DND-41 (cell line): ENCODE data around the gene NR1H2.

Source experiments
- EZH2 ChIP-seq: IDR thresholded peaks from 3 replicates; pipeline ENCODE4 v1.6.1; 2012; ENCODE audit warnings: borderline replicate concordance, low read depth, mild to moderate bottlenecking, moderate library complexity, low read length, inconsistent platforms; ENCODE audit not compliant: severe bottlenecking
- TF ChIP-seq, protein P1 (sequence below): IDR thresholded peaks from 2 replicates; pipeline ENCODE4 v1.5.1; 2012; ENCODE audit warnings: borderline replicate concordance, low read length, moderate library complexity, mild to moderate bottlenecking; ENCODE audit not compliant: poor library complexity, severe bottlenecking; ENCODE audit errors: extremely low read depth

DNA sequence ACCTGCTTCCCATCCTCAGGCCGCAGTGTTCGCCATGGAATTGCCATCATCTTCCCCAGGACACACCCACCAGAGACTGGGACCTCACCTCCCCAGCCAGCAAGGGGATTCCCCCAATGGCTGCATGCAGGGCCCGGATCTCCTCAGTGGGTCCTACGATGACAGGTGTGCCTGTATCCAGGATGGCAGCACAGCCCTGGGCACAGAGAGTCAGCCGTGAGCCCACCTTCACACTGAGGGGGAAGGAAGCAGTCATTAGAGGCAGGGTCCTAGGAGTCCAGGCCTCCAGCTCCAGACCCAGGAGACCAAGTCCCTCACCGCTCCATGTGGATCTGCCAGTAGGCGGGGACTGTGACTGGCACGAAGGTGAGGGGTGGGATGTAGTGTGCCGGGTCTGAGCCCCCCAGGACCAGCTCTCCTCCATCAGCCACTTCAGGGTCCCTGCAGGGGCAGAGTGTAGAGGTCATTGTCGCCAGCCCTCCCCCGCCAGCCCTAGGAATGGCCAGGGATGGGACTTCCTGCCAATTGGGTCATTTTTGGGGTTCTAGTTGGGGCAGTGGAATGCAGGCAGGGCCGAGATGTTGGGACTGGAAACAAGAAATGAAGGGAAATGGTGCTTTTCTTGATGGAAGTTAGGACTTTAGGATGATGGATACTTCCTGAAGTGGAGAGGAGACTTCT lies 41.4 kb upstream of the NR1H2 start:
- TF ChIP-seq, protein P1, sequence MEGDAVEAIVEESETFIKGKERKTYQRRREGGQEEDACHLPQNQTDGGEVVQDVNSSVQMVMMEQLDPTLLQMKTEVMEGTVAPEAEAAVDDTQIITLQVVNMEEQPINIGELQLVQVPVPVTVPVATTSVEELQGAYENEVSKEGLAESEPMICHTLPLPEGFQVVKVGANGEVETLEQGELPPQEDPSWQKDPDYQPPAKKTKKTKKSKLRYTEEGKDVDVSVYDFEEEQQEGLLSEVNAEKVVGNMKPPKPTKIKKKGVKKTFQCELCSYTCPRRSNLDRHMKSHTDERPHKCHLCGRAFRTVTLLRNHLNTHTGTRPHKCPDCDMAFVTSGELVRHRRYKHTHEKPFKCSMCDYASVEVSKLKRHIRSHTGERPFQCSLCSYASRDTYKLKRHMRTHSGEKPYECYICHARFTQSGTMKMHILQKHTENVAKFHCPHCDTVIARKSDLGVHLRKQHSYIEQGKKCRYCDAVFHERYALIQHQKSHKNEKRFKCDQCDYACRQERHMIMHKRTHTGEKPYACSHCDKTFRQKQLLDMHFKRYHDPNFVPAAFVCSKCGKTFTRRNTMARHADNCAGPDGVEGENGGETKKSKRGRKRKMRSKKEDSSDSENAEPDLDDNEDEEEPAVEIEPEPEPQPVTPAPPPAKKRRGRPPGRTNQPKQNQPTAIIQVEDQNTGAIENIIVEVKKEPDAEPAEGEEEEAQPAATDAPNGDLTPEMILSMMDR: no peak
- no peak for TF ChIP-seq EZH2
